GM18526 (cell line): Measurements from ENCODE around the gene RELL2.

ENCODE experiments used
- POLR2A ChIP-seq: IDR thresholded peaks from 3 replicates; pipeline ENCODE4 v1.6.1; 2011; ENCODE audit not compliant: insufficient read length; ENCODE audit errors: extremely low read depth

Gene RELL2

GRCh38 chr5:141637123-141637766, 448 bp downstream of the RELL2 start:
- no peak for TF ChIP-seq POLR2A

- no peak for TF ChIP-seq POLR2A
These were observed 1.1 kb downstream of the RELL2 start for GRCh38 chr5:141637767-141638419.

GRCh38 chr5:141638771-141639170, 2.0 kb downstream of the RELL2 start:
- TF ChIP-seq POLR2A, result no peak

GRCh38 chr5:141639357-141640050, 2.7 kb downstream of the RELL2 start:
- TF ChIP-seq POLR2A, result no peak

- no peak for TF ChIP-seq POLR2A
These were observed 3.2 kb downstream of the RELL2 start for GRCh38 chr5:141640051-141640415.

GRCh38 chr5:141640698-141641097, 3.9 kb downstream of the RELL2 start:
- no peak for TF ChIP-seq POLR2A

GRCh38 chr5:141641634-141642267, 5.0 kb downstream of the RELL2 start:
- no peak for TF ChIP-seq POLR2A

- no peak for TF ChIP-seq POLR2A
These were observed 9.2 kb downstream of the RELL2 start for GRCh38 chr5:141646026-141646425.

GRCh38 chr5:141647242-141647641, 10.4 kb downstream of the RELL2 start:
- TF ChIP-seq POLR2A, result no peak

- TF ChIP-seq POLR2A, result no peak
These were observed 11.1 kb downstream of the RELL2 start for GRCh38 chr5:141647851-141648250.

- no peak for TF ChIP-seq POLR2A
These were observed 12.4 kb downstream of the RELL2 start for GRCh38 chr5:141649056-141649688.

- no peak for TF ChIP-seq POLR2A
These were observed 13.2 kb downstream of the RELL2 start for GRCh38 chr5:141649972-141650371.

GRCh38 chr5:141650851-141651727, 14.3 kb downstream of the RELL2 start, which contains the start of gene FCHSD1:
FCHSD1 (minus strand) TSS chr5:141651418; CDS start chr5:141651368, 50 bp downstream.
- TF ChIP-seq POLR2A, result peak; percentile 55

GRCh38 chr5:141651728-141652105, 14.9 kb downstream of the RELL2 start:
- no peak for TF ChIP-seq POLR2A
